HG03521 (cell line): Measurements from ENCODE around the gene MBD2.
"Not testable (repeated sequence)": the region's sequence is repeated elsewhere in the genome, so short reads cannot be mapped to it uniquely, and the experiment has no call there.

Source experiments
- ATAC-seq: cut with Tn5 transposase; IDR thresholded peaks from one replicate; pipeline ENCODE4 v1.9.1; 2021; ENCODE audit warnings: mild to moderate bottlenecking, moderate library complexity; ENCODE audit not compliant: unreplicated experiment

MBD2 gene

GRCh38 chr18:54155412-54155811 lies 69.1 kb downstream of the MBD2 start:
- no peak for ATAC-seq

- no peak for ATAC-seq
These were observed 70.2 kb downstream of the MBD2 start for GRCh38 chr18:54154231-54154630.

GRCh38 chr18:54151376-54151775 lies 73.1 kb downstream of the MBD2 start:
- no peak for ATAC-seq

- ATAC-seq: no peak
These were observed 74.2 kb downstream of the MBD2 start for GRCh38 chr18:54150226-54150625.

GRCh38 chr18:54149078-54149697 lies 75.3 kb downstream of the MBD2 start:
- peak; percentile 36 for ATAC-seq

- ATAC-seq: no peak
These were observed 75.8 kb downstream of the MBD2 start for GRCh38 chr18:54148678-54149077.

GRCh38 chr18:54148151-54148550 lies 76.3 kb downstream of the MBD2 start:
- no peak for ATAC-seq

GRCh38 chr18:54147439-54147838 lies 77.0 kb downstream of the MBD2 start:
- ATAC-seq: peak; percentile 77

GRCh38 chr18:54141041-54141608 lies 83.3 kb downstream of the MBD2 start:
- no peak for ATAC-seq

GRCh38 chr18:54140641-54141040 lies 83.8 kb downstream of the MBD2 start:
- ATAC-seq: no peak

- ATAC-seq: no peak
These were observed 89.3 kb downstream of the MBD2 start for GRCh38 chr18:54135216-54135615.

- ATAC-seq: no peak
These were observed 90.4 kb downstream of the MBD2 start for GRCh38 chr18:54134053-54134452.

- no peak for ATAC-seq
These were observed 93.8 kb downstream of the MBD2 start for GRCh38 chr18:54130631-54131030.

- no peak for ATAC-seq
These were observed 94.3 kb downstream of the MBD2 start for GRCh38 chr18:54130177-54130576.

GRCh38 chr18:54129448-54130067 lies 94.9 kb downstream of the MBD2 start:
- ATAC-seq: peak; percentile 87

- peak; percentile 50 for ATAC-seq
These were observed 96.6 kb downstream of the MBD2 start for GRCh38 chr18:54127759-54128378.

GRCh38 chr18:54125429-54125828 lies 99.0 kb downstream of the MBD2 start:
- ATAC-seq: no peak

GRCh38 chr18:54123720-54124440 lies 100.6 kb downstream of the MBD2 start:
- not testable (repeated sequence) for ATAC-seq

GRCh38 chr18:54119524-54120019 lies 104.9 kb downstream of the MBD2 start:
- ATAC-seq: peak; percentile 88

GRCh38 chr18:54117853-54118773 lies 106.4 kb downstream of the MBD2 start:
- no peak for ATAC-seq
